ENCODE data around the gene MTARC2.
A peak's percentile ranks its signal among the peaks of the same experiment; 100 is the strongest.

The MTARC2 gene

GRCh38 chr1:220804202-220804586 is 56.1 kb downstream of the MTARC2 start:
- no peak for DNase-seq

- no peak for DNase-seq
Observed at GRCh38 chr1:220806408-220806807, 58.3 kb downstream of the MTARC2 start.

GRCh38 chr1:220807726-220808125 is 59.6 kb downstream of the MTARC2 start:
- DNase-seq: no peak

GRCh38 chr1:220808345-220809186 is 60.4 kb downstream of the MTARC2 start:
- no peak for DNase-seq

- no peak for DNase-seq
Observed at GRCh38 chr1:220809187-220809550, 61.0 kb downstream of the MTARC2 start.

GRCh38 chr1:220809704-220810103 is 61.6 kb downstream of the MTARC2 start:
- DNase-seq: no peak

GRCh38 chr1:220810179-220810653 is 62.1 kb downstream of the MTARC2 start:
- peak; percentile 63 for DNase-seq

GRCh38 chr1:220810963-220811362 is 62.8 kb downstream of the MTARC2 start:
- DNase-seq: no peak

- DNase-seq: no peak
Observed at GRCh38 chr1:220811695-220812094, 63.6 kb downstream of the MTARC2 start.

- DNase-seq: no peak
Observed at GRCh38 chr1:220812308-220812707, 64.2 kb downstream of the MTARC2 start.

GRCh38 chr1:220813013-220813412 is 64.9 kb downstream of the MTARC2 start:
- no peak for DNase-seq

- no peak for DNase-seq
Observed at GRCh38 chr1:220815409-220815808, 67.3 kb downstream of the MTARC2 start.

- no peak for DNase-seq
Observed at GRCh38 chr1:220817907-220818306, 69.8 kb downstream of the MTARC2 start.

- DNase-seq: no peak
Observed at GRCh38 chr1:220818421-220819173, 70.5 kb downstream of the MTARC2 start.

- DNase-seq: no peak
Observed at GRCh38 chr1:220819467-220820026, 71.4 kb downstream of the MTARC2 start.

- no peak for DNase-seq
Observed at GRCh38 chr1:220824031-220824989, 76.2 kb downstream of the MTARC2 start.

- no peak for DNase-seq
Observed at GRCh38 chr1:220825819-220826551, 77.9 kb downstream of the MTARC2 start.

- no peak for DNase-seq
Observed at GRCh38 chr1:220826729-220827128, 78.6 kb downstream of the MTARC2 start.

GRCh38 chr1:220827445-220828178 is 79.5 kb downstream of the MTARC2 start:
- DNase-seq: no peak

- DNase-seq: no peak
Observed at GRCh38 chr1:220828179-220828490, 80.0 kb downstream of the MTARC2 start.

- DNase-seq: no peak
Observed at GRCh38 chr1:220828950-220829586, 80.9 kb downstream of the MTARC2 start.
